Activated T-cell treated with anti-CD3 and anti-CD28 coated beads, Interleukin-2, amount 50 U/mL, for 4 hours (primary cell): ENCODE data around the gene GNAQ. TPM values are rescaled to one million over a fixed set of nuclear protein-coding genes. Genes with fewer than 3 reads are reported as not detected.

Experiments
- ATAC-seq, 2 donors: fragments of 200-7000 bp; cut with Tn5 transposase; one replicate each; pipeline ENCODE4 v1.10.0; 2021
- DNase-seq: peaks from one replicate; pipeline ENCODE4 v3.0.0-alpha.2; 2020
- H3K27me3 Mint-ChIP-seq: one replicate; pipeline ENCODE4 v1.8.0; 2021; ENCODE audit warnings: low read depth, mixed read lengths
- H3K36me3 Mint-ChIP-seq: one replicate; pipeline ENCODE4 v1.8.0; 2022; ENCODE audit warnings: mixed read lengths; ENCODE audit not compliant: insufficient read depth
- H3K4me1 Mint-ChIP-seq: one replicate; pipeline ENCODE4 v1.8.0; 2021; ENCODE audit warnings: low read depth, mixed read lengths
- H3K4me3 Mint-ChIP-seq: one replicate; pipeline ENCODE4 v1.8.0; 2021; ENCODE audit warnings: mild to moderate bottlenecking, moderate library complexity, mixed read lengths
- H3K9me3 Mint-ChIP-seq: one replicate; pipeline ENCODE4 v1.8.0; 2021; ENCODE audit warnings: mixed read lengths
- total RNA-seq, 3 donors: library from RNA; stranded (reverse); gene quantifications; one replicate each; pipeline ENCODE4 v1.2.1, GENCODE V29; 2021

Gene GNAQ
- total RNA-seq, 3 donors from 2014 or later, result 18.2 to 20.1 (median 18.9) TPM

- DNase-seq (no peak), ATAC-seq (no peak)
- Mint-ChIP-seq H3K36me3 (no peaks in the 10 kb centered on the region), H3K9me3 (no peaks in the 10 kb centered on the region), H3K4me1 (no peaks in the 10 kb centered on the region), H3K4me3 (no peak overlapping the region), H3K27me3 (no peaks in the 10 kb centered on the region)
Observed at GRCh38 chr9:78041971-78042370, 10.4 kb upstream of the GNAQ start.

- Mint-ChIP-seq H3K4me1 (no peaks in the 10 kb centered on the region), H3K27me3 (no peaks in the 10 kb centered on the region), H3K9me3 (no peaks in the 10 kb centered on the region), H3K36me3 (no peaks in the 10 kb centered on the region), H3K4me3 (no peak overlapping the region)
- ATAC-seq (no peak), DNase-seq (no peak)
Observed at GRCh38 chr9:78040726-78041125, 9.1 kb upstream of the GNAQ start.

- Mint-ChIP-seq H3K4me1 (peaks cover 18% of the 10 kb centered on the region), H3K27me3 (no peaks in the 10 kb centered on the region), H3K36me3 (no peaks in the 10 kb centered on the region), H3K4me3 (no peak overlapping the region), H3K9me3 (no peaks in the 10 kb centered on the region)
- ATAC-seq (no peak), DNase-seq (no peak)
Observed at GRCh38 chr9:78038620-78039300, 7.1 kb upstream of the GNAQ start.

DNA sequence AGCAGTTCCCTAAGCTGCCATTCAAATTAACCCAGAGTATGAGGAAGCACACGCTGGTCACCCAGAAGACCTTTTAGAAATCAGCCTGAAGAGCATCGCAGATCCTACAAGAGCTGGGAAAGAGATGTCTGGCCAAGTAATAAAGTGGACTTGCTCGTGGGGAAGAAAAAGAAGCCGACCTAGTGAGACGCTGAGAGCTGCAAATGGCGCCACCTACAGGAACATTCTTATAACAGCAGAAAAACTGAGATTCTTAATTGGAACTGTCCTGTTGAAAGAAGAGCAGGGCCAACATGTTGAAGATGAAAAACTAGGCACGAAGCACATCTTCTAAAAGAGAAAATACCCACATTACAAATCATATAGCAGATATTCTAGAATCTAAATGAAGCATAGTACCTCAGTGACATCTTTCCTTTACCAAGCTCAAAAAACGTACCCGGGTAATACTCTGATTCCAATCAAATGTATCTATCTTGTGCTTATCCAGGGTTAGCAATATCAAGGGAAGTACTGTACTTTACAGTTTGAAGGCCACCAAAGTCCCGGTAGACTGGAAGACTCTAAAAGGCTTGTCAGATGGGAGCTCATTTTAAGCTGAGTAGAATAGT, 3.9 kb upstream of the GNAQ start:
- DNase-seq (peak; percentile 32), ATAC-seq (no peak)
- H3K27me3 Mint-ChIP-seq, result peaks cover 2% of the 10 kb centered on the region
- H3K9me3 Mint-ChIP-seq, result no peaks in the 10 kb centered on the region
- no peaks in the 10 kb centered on the region for H3K36me3 Mint-ChIP-seq
- no peak overlapping the region for H3K4me3 Mint-ChIP-seq
- peaks cover 32% of the 10 kb centered on the region for H3K4me1 Mint-ChIP-seq

DNA sequence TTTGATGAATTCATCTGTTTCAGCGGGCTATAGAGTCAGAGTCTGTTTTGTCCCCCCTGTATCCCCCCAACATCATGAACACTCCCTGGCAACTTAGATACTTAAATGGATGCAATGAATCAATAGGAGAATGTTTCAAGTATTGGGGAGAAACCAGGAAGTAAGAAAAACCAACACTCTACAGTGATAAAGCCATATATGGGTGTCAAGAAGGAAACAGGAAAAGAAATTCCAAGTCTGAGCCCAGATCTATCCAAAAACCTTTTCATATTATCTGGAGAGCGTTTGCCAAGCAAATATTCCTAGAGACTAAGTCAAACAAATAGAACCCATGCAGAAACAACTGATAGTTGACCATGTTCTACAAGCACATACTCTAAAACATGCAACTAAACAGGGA, 2.3 kb upstream of the GNAQ start:
- DNase-seq (no peak), ATAC-seq (no peak)
- Mint-ChIP-seq H3K4me3 (no peak overlapping the region), H3K36me3 (no peaks in the 10 kb centered on the region), H3K27me3 (peaks cover 2% of the 10 kb centered on the region), H3K4me1 (peaks cover 48% of the 10 kb centered on the region), H3K9me3 (no peaks in the 10 kb centered on the region)

GRCh38 chr9:78032730-78033457, 1.3 kb upstream of the GNAQ start:
- ATAC-seq (no peak), DNase-seq (no peak)
- Mint-ChIP-seq H3K36me3 (no peaks in the 10 kb centered on the region), H3K9me3 (no peaks in the 10 kb centered on the region), H3K4me3 (peak overlapping the region; percentile 87), H3K27me3 (peaks cover 2% of the 10 kb centered on the region), H3K4me1 (peaks cover 54% of the 10 kb centered on the region)

DNA sequence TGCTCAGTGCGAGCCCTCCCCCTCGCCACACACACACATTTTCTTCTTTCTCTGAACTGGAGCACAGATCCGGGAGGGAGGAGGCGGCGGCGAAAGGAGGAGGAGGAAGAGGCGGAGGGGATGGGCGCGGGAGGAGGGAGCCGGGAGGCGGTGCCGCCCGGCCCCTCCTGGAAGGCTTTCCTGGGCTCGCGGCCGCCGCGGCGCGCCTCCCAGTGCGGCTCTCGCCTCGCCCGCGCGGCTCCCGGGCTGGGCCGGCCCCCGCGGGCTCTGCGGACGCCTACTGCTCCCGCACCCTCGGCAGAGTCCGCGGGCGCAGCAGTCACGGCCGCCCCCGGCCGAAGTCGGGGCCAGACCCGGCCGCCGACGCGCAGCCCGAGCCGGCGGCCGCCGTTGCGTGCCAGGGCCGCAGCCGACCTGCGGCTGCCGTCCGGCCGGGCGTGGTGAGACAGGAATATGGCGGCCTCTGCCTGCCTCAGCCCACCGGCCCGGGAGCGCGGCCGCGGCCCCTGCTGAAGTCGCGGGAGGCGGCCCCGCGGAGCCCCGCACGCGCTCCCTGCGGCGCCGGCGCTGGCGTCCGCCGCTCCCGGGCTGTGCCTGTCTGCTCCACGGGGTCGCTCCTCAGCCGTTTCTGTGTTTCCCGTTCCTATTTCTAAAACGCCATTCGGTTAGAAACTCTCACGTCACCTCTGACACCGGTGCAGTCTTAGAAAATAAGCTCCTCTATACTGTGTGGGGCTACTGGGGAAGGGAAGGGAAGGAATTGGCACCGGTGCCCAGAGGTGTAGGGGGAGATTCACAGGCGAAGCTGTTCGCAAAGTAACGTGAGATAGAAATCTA, 500 bp upstream of the GNAQ start:
- Mint-ChIP-seq H3K9me3 (no peaks in the 10 kb centered on the region), H3K4me1 (peaks cover 60% of the 10 kb centered on the region), H3K36me3 (no peaks in the 10 kb centered on the region), H3K4me3 (peak overlapping the region; percentile 87), H3K27me3 (peaks cover 2% of the 10 kb centered on the region)
- ATAC-seq (peak; percentile 45 to 47), DNase-seq (peak; percentile 76)

DNA sequence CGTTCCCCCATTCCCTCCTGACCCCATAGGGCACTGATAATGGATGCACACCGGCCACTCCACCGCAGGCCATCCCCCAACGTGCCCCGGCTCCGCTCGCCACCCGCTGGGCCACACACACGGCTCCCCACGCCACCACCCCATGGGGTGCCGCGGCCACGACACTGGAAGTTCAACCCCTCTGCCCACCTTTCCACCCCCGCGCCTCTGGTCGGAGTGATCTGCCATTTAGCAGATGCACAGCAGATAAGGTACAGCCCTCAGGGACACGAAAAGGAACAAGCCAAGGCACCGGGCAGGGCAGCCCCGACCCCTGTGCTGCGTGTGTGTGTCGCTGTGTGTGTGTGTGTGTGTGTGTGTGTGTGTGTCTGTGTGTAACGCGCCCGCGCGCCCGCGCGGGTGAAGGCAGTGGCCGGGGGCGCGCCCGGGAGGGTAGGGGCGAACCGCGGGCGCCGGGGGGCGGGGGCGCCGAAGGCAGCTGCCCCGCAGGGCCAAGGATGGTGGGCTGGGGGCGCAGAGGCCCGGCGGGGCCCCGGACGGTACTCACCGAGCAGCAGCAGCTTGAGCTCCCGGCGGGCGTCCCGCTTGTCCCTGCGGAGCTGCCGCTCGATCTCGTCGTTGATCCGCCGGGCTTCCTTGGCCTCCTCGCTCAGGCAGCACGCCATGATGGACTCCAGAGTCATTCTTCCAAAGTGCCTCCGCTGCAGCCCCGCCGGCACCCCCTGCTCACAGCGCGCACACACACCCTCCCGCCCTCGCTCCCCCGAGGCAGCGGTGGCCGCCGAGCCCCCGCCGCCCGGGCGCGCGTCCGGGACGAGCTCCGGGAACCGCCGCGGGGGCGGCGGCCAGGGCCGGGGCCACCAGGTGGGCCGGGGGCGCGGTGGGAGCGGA, 813 bp downstream of the GNAQ start:
- ATAC-seq, result peak; percentile 39 to 41
- Mint-ChIP-seq H3K4me3 (peak overlapping the region; percentile 93), H3K4me1 (peaks cover 61% of the 10 kb centered on the region), H3K27me3 (peaks cover 2% of the 10 kb centered on the region), H3K9me3 (no peaks in the 10 kb centered on the region), H3K36me3 (no peaks in the 10 kb centered on the region)
- DNase-seq, result peak; percentile 45

GRCh38 chr9:78030296-78030552, 1.4 kb downstream of the GNAQ start:
- peak overlapping the region; percentile 93 for H3K4me3 Mint-ChIP-seq
- H3K36me3 Mint-ChIP-seq, result no peaks in the 10 kb centered on the region
- H3K4me1 Mint-ChIP-seq, result peaks cover 58% of the 10 kb centered on the region
- no peaks in the 10 kb centered on the region for H3K9me3 Mint-ChIP-seq
- H3K27me3 Mint-ChIP-seq, result peaks cover 2% of the 10 kb centered on the region
- ATAC-seq (peak; percentile 4 to 7), DNase-seq (no peak)

DNA sequence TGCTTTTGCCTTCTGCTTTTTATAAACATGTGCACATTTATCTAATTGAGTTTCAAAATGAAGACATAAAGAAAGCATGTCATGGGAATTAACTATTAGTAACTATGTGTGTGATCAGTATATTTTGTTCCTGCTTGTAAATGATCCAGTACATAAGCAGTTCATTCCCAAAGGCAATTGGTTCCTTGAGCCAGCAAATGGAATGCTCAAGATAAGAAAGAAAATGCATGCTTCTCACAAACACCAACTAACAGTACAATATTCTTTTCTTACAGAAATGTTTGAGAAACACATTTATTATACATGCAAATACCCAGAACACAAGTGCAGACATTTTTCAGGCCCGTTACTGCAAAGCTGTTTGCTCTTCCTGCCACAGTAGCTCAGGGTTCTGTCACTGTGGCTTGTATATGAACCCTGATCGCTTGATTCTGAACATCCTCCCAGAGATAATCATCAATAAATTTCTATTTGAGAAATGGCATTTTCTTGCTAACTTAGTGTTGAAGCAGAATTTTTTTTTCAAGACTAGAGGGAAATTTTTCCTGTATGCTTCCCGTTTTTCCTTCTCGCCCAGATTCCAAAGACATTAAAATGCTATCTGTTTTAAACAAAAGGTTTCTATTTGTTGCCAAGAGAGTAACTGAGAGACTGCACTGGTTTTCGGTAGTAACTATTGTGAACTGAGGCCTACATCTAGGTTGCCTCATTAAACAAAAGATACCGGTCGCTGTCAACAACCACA, 1.9 kb downstream of the GNAQ start:
- H3K9me3 Mint-ChIP-seq, result no peaks in the 10 kb centered on the region
- peaks cover 54% of the 10 kb centered on the region for H3K4me1 Mint-ChIP-seq
- ATAC-seq (no peak), DNase-seq (no peak)
- no peaks in the 10 kb centered on the region for H3K36me3 Mint-ChIP-seq
- H3K27me3 Mint-ChIP-seq, result peaks cover 2% of the 10 kb centered on the region
- H3K4me3 Mint-ChIP-seq, result peak overlapping the region; percentile 93

DNA sequence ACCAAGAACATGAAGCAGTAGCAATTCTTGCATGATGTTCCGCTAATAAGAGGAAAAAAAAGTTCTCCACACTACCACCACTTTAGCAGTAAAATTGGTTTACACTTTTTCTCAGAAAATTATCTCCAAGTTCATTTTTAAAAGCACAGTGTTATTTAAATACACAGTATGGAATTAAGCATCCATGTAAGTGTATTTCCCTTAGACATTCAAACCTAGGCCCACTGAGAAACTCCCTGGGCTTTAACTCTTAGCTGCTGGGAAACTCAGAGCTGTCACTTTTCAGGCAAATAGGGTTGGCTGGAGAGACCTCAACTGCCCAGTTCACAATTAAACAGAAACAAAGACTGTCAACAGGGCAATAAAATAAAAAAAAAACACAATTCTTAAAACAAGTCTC, 2.7 kb downstream of the GNAQ start:
- Mint-ChIP-seq H3K9me3 (no peaks in the 10 kb centered on the region), H3K36me3 (no peaks in the 10 kb centered on the region), H3K27me3 (peaks cover 2% of the 10 kb centered on the region), H3K4me3 (peak overlapping the region; percentile 21), H3K4me1 (peaks cover 51% of the 10 kb centered on the region)
- DNase-seq, result no peak
- ATAC-seq, result no peak

DNA sequence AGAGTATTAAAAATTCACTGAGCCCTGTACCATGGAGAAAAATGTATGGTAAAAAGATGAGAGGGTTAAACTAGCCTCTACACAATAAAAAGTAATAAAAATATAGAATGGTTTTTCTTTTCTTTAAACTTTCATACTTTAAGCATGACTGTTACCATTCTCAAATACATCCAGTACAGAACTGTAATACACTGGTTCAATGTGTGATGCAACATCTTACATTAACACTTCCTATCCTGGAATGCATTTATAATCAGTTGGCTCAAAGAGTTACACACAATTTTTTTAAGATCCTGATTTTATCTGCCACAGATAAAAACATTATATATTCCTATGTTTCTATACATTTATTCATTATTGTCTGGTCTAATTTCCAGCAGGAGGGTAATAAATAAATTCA, 4.7 kb downstream of the GNAQ start:
- no peak for ATAC-seq
- Mint-ChIP-seq H3K36me3 (no peaks in the 10 kb centered on the region), H3K9me3 (no peaks in the 10 kb centered on the region), H3K4me3 (no peak overlapping the region), H3K4me1 (peaks cover 55% of the 10 kb centered on the region), H3K27me3 (no peaks in the 10 kb centered on the region)
- DNase-seq, result no peak

DNA sequence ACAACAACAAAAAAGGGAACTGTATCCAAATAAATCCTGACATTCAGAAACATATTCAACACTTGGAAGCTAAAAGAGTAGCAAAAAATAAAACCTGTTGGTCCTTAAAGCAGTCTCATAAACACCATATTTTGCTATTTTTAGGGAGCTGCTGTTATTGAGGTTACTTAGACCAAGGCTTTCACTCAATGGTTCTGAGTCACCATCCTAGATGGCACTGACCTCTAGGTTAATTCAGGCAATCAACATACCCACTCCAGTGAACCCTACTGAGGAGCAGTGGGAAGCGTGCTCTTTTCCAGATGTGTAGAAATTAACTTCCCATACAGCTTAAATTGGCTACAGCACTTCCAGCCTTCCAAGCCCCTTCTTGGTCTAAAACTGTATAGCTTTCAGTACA, 5.2 kb downstream of the GNAQ start:
- ATAC-seq, result no peak
- H3K4me3 Mint-ChIP-seq, result no peak overlapping the region
- DNase-seq, result no peak
- H3K36me3 Mint-ChIP-seq, result no peaks in the 10 kb centered on the region
- H3K9me3 Mint-ChIP-seq, result no peaks in the 10 kb centered on the region
- peaks cover 60% of the 10 kb centered on the region for H3K4me1 Mint-ChIP-seq
- no peaks in the 10 kb centered on the region for H3K27me3 Mint-ChIP-seq
